HFFc6 (cell line): ENCODE measurements around the gene ARPC4. TPM values are rescaled to one million over a fixed set of nuclear protein-coding genes. Genes with fewer than 3 reads are reported as not detected.

ENCODE experiments used
- DNase-seq: peaks from one replicate; pipeline ENCODE4 v3.0.0-alpha.2; 2018
- H3K27ac Mint-ChIP-seq: 2 replicates; pipeline ENCODE4 v1.8.0; 2020; ENCODE audit warnings: mild to moderate bottlenecking, mixed read lengths
- H3K27me3 Mint-ChIP-seq: 2 replicates; pipeline ENCODE4 v1.8.0; 2021; ENCODE audit warnings: mild to moderate bottlenecking, moderate library complexity, mixed read lengths; ENCODE audit not compliant: insufficient read depth
- H3K36me3 Mint-ChIP-seq: 2 replicates; pipeline ENCODE4 v1.8.0; 2021; ENCODE audit warnings: low read depth, mixed read lengths
- H3K4me1 Mint-ChIP-seq: 2 replicates; pipeline ENCODE4 v1.8.0; 2020; ENCODE audit warnings: low read depth, mixed read lengths
- H3K4me3 Mint-ChIP-seq: 2 replicates; pipeline ENCODE4 v1.8.0; 2020; ENCODE audit warnings: mild to moderate bottlenecking, moderate library complexity, mixed read lengths
- H3K9me3 Mint-ChIP-seq: 2 replicates; pipeline ENCODE4 v1.8.0; 2020; ENCODE audit warnings: mild to moderate bottlenecking, mixed read lengths
- long read RNA-seq: library from polyadenylated mRNA; unstranded; transcript quantifications from one replicate; pipeline ENCODE4 v2.0.0, GENCODE V29; 2019
- total RNA-seq, 6 experiments: library from RNA; stranded (reverse); fragmentation: NEBNext Ultra II Directional; extraction: Animal tissue kit (Norgen Biotek cat#: 25700); gene quantifications; 2 replicates in 1 of 6; 3 replicates in 5 of 6; pipeline ENCODE4 v1.2.3, GENCODE V29; 2021
- TF ChIP-seq, protein P1 (sequence below): fragments of 200-600 bp; sonication (generic); IDR thresholded peaks from 2 replicates; pipeline ENCODE4 v1.5.0; 2021; ENCODE audit warnings: antibody characterized with exemption, mild to moderate bottlenecking

The ARPC4 gene
- total RNA-seq: 100 to 1,000 TPM; 252 to 303 (median 266) TPM
- long read RNA-seq, transcript ARPC4-208 (6 exons, 942 nt): minor isoform, 5 of 363 reads
- long read RNA-seq, transcript ARPC4-201 (6 exons, 2,582 nt): major isoform, 346 of 363 reads
- long read RNA-seq, transcript ARPC4-203 (6 exons, 926 nt): minor isoform, 6 of 363 reads
- long read RNA-seq, partial matches to known transcripts: 1 of 363 reads
- long read RNA-seq, other reads (novel, unspliced or antisense): 4 of 363 reads

DNA sequence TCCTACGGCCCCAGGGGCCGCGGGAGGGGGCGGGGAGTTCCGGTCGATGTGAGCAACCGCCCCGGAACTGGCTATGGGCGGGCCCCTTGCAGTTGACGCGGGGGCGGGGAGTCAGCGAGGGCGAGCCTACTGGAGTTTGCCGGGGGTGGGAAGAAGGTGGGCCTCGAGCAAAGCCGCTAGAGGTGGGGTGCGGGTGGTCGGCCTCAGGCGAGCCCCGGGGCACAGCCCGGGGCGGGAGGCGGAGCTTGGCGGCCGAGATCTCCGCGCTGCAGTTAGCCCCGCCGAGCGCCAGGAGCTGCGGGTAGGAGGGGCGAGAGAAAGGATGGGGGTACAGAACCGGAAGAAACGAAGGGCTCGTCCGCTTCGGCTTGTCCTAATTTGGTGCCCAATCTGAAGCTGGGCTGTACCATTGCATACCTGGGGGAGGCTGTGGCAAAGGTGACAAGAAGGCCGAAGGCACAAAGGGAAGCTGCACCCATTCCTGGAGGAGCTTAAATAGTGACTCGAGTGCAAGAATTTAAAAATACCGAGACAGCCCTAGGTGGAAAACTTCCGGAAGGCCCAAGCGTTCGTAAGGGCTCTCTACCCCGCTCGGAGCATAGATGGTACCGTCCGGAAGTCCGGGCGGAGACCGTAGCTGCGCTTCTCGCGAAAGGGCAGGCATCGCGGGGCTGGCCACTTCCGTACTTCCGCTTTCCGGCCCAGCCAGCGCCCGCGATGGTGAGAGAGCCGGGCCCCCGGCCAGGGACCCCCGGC is at the start of gene ARPC4, which contains the start of gene TADA3:
Gene ARPC4 (plus strand): TSS at position 678 of the 756 bp plus-strand sequence. CDS start 40 bp downstream, at position 718.
Gene TADA3 (minus strand): TSS at position 69 of the 756 bp plus-strand sequence. CDS start 1,007 bp downstream, outside the sequence.
- peak; percentile 95 for DNase-seq
- Mint-ChIP-seq H3K4me1 (peaks cover 45% of the 10 kb centered on the region), H3K36me3 (peaks cover 49% of the 10 kb centered on the region), H3K9me3 (no peaks in the 10 kb centered on the region), H3K27me3 (peaks cover 2% of the 10 kb centered on the region), H3K4me3 (peak within 1 kb of the TSS; percentile 94), H3K27ac (peak within 1 kb of the TSS; percentile 100)
- TF ChIP-seq, protein P1, sequence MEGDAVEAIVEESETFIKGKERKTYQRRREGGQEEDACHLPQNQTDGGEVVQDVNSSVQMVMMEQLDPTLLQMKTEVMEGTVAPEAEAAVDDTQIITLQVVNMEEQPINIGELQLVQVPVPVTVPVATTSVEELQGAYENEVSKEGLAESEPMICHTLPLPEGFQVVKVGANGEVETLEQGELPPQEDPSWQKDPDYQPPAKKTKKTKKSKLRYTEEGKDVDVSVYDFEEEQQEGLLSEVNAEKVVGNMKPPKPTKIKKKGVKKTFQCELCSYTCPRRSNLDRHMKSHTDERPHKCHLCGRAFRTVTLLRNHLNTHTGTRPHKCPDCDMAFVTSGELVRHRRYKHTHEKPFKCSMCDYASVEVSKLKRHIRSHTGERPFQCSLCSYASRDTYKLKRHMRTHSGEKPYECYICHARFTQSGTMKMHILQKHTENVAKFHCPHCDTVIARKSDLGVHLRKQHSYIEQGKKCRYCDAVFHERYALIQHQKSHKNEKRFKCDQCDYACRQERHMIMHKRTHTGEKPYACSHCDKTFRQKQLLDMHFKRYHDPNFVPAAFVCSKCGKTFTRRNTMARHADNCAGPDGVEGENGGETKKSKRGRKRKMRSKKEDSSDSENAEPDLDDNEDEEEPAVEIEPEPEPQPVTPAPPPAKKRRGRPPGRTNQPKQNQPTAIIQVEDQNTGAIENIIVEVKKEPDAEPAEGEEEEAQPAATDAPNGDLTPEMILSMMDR: no peak; the same call in 1 of the 2 replicates

DNA sequence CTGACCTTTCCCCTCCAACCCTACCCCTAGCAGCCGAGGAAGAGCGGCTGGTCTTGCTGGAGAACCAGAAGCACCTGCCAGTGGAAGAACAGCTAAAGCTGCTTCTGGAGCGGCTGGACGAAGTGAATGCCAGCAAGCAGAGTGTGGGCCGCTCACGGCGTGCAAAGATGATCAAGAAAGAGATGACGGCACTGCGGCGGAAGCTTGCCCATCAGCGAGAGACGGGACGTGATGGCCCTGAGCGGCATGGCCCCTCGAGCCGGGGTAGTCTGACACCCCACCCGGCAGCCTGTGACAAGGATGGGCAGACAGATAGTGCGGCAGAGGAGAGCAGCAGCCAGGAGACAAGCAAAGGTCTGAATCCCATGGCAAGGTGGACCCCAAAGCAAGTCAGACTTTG is 49.3 kb upstream of the ARPC4 start:
- no peak for DNase-seq
- TF ChIP-seq, protein P1: no peak
- peaks cover 56% of the 10 kb centered on the region for H3K36me3 Mint-ChIP-seq

DNA sequence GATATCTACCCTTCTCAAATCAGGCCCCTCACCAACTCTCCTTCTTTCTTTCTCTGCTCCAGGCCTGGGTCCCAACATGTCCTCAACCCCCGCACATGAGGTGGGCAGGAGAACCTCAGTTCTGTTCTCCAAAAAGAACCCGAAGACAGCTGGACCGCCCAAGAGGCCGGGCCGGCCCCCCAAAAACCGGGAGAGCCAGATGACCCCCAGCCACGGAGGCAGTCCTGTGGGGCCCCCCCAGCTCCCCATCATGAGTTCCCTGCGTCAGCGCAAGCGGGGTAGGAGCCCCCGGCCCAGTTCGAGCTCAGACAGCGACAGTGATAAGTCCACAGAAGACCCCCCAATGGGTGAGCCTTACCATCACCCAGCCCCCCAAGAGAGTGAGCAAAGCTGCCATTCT is 48.7 kb upstream of the ARPC4 start:
- TF ChIP-seq, protein P1: no peak
- no peak for DNase-seq
- H3K9me3 Mint-ChIP-seq: no peaks in the 10 kb centered on the region
- H3K36me3 Mint-ChIP-seq: peaks cover 50% of the 10 kb centered on the region
- peaks cover 27% of the 10 kb centered on the region for H3K4me1 Mint-ChIP-seq
- no peak overlapping the region for H3K27ac Mint-ChIP-seq
- peaks cover 1% of the 10 kb centered on the region for H3K27me3 Mint-ChIP-seq
- no peak overlapping the region for H3K4me3 Mint-ChIP-seq

More for the DNA sequence above, 49.3 kb upstream of the ARPC4 start:
- no peak overlapping the region for H3K27ac Mint-ChIP-seq
- H3K4me3 Mint-ChIP-seq: no peak overlapping the region
- H3K9me3 Mint-ChIP-seq: no peaks in the 10 kb centered on the region
- peaks cover 22% of the 10 kb centered on the region for H3K4me1 Mint-ChIP-seq
- H3K27me3 Mint-ChIP-seq: peaks cover 1% of the 10 kb centered on the region

DNA sequence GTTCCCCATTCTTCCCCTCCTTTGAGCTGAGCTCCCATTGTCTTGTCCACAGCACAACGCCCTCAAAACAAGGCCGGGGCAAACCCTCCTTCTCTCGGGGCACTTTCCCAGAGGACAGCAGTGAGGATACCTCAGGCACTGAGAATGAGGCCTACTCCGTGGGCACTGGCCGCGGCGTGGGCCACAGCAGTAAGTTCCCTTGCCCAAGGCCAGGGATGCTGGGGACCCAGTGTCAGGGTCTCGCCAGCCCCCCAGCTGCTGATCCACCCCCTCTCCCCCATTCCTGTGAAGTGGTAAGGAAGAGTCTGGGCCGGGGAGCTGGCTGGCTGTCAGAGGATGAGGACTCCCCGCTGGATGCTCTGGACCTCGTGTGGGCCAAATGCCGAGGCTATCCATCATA is 47.4 kb upstream of the ARPC4 start:
- H3K36me3 Mint-ChIP-seq: peaks cover 41% of the 10 kb centered on the region
- peaks cover 1% of the 10 kb centered on the region for H3K27me3 Mint-ChIP-seq
- H3K4me3 Mint-ChIP-seq: no peak overlapping the region
- DNase-seq: no peak
- H3K27ac Mint-ChIP-seq: no peak overlapping the region; the same call in 1 of the 2 replicates
- TF ChIP-seq, protein P1: no peak
- H3K4me1 Mint-ChIP-seq: peaks cover 37% of the 10 kb centered on the region
- no peaks in the 10 kb centered on the region for H3K9me3 Mint-ChIP-seq

DNA sequence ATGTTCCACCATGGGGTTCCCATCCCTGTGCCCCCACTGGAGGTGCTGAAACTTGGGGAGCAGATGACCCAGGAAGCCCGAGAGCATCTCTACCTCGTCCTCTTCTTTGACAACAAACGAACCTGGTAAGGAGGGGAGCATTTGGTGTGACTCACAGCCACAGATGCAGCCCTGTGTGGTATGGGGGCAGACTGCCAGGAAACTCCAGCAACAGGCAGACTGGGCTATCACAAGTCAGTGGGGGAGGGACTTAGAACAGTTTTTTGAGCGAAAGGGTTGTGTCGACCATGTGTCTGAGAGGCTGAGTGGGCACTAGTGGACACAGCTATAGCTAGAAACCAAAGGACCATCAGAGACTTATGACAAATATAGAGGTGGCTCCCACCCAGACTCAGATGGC is 46.6 kb upstream of the ARPC4 start:
- TF ChIP-seq, protein P1: no peak
- Mint-ChIP-seq H3K27ac (peak overlapping the region; percentile 43), H3K36me3 (peaks cover 41% of the 10 kb centered on the region), H3K4me1 (peaks cover 45% of the 10 kb centered on the region), H3K27me3 (peaks cover 1% of the 10 kb centered on the region), H3K9me3 (no peaks in the 10 kb centered on the region), H3K4me3 (peak overlapping the region; percentile 8; the same call in 1 of the 2 replicates)
- peak; percentile 80 for DNase-seq
